ENCODE results near the gene MS4A10. TPM values are rescaled to one million over a fixed set of nuclear protein-coding genes. Genes with fewer than 3 reads are reported as not detected.
"Not testable (repeated sequence)": the region's sequence is repeated elsewhere in the genome, so short reads cannot be mapped to it uniquely, and the experiment has no call there.

The MS4A10 gene
- total RNA-seq, 2 experiments from 2014 or later, result not detected

DNA sequence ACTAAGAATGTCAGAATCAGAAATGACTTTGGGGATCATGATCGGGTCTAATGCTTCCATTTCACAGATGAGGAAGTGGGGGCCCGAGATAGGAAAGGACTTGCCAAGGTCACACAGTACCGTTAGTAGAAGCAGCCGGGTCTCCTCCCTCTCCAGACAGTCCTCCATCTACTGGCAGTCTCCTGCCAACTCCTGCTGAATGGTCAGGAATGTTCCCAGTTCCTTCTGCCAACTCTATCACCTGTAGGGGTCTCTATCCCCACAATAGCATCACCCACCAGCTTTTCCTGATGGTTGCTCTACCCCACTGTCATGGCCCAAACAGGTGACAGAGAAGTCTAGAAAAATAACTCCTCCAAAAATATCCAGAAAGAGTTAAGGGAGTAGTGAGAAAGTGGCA lies 32.9 kb downstream of the MS4A10 start:
- no peak overlapping the region for H3K4me3 Mint-ChIP-seq

DNA sequence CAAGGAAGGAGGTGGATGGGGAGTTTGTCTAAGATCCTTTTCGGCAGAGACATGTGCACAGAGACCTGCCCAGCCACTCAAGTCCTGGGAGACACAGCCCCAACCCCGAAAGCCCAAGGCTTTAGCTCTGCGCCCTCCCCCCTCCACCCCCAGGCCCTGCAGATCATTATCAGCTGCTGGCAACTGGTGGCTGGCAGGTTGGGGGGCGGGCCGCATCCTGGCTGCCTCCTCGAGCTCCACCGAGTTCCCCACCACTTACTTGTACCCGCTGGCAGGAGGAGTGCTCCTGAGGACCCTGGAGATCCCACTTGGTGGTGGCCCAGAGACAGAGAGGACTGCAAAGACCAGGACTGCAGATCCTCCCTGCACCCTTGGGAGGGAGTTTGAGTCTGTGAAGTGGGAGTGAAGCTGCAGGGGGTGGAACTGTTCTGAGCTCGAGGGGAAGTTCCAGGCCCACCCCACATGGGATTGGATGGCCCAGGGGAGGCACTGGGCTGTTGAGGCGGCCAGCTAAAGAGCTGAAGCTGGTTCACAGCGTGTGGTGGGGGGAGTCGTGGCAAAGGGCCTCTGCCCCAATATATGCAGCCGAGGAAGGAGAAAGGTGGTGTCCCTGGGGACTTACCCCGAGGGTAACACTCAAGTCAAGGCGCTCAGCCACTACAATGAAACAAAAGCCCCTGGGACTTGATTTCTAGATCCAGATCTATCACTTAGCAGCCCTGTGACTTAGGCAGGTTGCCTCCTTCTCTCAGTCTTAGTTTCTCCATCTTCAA lies 36.9 kb downstream of the MS4A10 start:
- Mint-ChIP-seq H3K36me3 (ENCODE audit: low read depth) (no peaks in the 10 kb centered on the region), H3K4me1 (ENCODE audit: low read depth) (no peaks in the 10 kb centered on the region), H3K9me3 (peaks cover 4% of the 10 kb centered on the region), H3K27ac (no peak overlapping the region), H3K4me3 (no peak overlapping the region), H3K27me3 (ENCODE audit: low read depth) (no peaks in the 10 kb centered on the region)
- DNase-seq, result no peak
- intact Hi-C loops (cut with micrococcal nuclease), result no loop called here
- CTCF ChIA-PET, result interaction anchor here (1.2 to 4.8 kb wide), 4 partner anchors 9 to 365 kb away, joined by 3 to 29 read pairs (median 6); no protein-coding TSS in a partner anchor

More for the DNA sequence above, 32.9 kb downstream of the MS4A10 start:
- CTCF ChIA-PET, result no interaction called here
- no peaks in the 10 kb centered on the region for H3K36me3 Mint-ChIP-seq (ENCODE audit: low read depth)
- no peak overlapping the region for H3K27ac Mint-ChIP-seq
- peaks cover 8% of the 10 kb centered on the region for H3K9me3 Mint-ChIP-seq
- H3K27me3 Mint-ChIP-seq (ENCODE audit: low read depth), result no peaks in the 10 kb centered on the region
- intact Hi-C loops (cut with micrococcal nuclease), result no loop called here
- no peak for DNase-seq
- H3K4me1 Mint-ChIP-seq (ENCODE audit: low read depth), result no peaks in the 10 kb centered on the region

DNA sequence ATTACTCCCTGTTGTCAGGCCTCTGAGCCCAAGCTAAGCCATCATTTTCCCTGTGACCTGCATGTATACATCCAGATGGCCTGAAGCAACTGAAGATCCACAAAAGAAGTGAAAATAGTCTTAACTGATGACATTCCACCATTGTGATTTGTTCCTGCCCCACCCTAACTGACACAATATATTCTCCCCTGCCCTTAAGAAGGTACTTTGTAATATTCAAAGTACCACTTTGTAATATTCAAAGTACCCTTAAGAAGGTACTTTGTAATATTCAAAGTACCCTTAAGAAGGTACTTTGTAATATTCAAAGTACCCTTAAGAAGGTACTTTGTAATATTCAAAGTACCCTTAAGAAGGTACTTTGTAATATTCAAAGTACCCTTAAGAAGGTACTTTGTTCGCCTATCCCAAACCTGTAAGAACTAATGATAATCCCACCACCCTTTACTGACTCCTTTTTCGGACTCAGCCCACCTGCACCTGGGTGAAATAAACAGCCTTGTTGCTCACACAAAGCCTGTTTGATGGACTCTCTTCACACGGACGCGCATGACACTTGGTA lies 38.7 kb downstream of the MS4A10 start:
- H3K9me3 Mint-ChIP-seq; H3K27ac Mint-ChIP-seq; intact Hi-C loops (cut with micrococcal nuclease); H3K36me3 Mint-ChIP-seq (ENCODE audit: low read depth); DNase-seq; H3K4me3 Mint-ChIP-seq; H3K4me1 Mint-ChIP-seq (ENCODE audit: low read depth); H3K27me3 Mint-ChIP-seq (ENCODE audit: low read depth): not testable (repeated sequence)
- CTCF ChIA-PET, result interaction anchor here (1.2 to 1.4 kb wide), 2 partner anchors 76 to 364 kb away, joined by 3 read pairs; no protein-coding TSS in a partner anchor

DNA sequence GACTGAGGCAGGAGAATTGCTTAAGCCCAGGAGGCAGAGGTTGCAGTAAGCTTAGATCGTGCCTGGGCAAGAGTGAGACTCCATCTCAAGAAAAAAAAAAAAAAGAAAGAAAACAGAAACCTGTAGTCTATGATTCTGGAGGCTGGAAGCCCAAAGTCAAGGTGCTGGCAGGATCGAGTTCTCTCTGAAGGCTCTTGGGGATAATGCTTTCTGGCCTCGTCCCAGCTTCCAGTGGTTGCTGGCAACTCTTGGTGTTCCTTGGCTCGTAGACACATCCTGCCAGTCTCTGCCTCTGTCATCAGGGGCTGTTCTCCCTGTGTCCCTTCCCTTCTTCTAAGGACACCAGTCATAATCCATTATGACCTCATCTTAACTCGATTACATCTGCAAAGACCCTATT lies 40.0 kb downstream of the MS4A10 start:
- DNase-seq, result no peak
- H3K36me3 Mint-ChIP-seq (ENCODE audit: low read depth), result no peaks in the 10 kb centered on the region
- CTCF ChIA-PET, result interaction anchor here (0.7 to 1.4 kb wide), 3 partner anchors 75 to 659 kb away, joined by 3 to 6 read pairs (median 3); no protein-coding TSS in a partner anchor
- intact Hi-C loops (cut with micrococcal nuclease), result no loop called here
- no peak overlapping the region for H3K4me3 Mint-ChIP-seq
- no peaks in the 10 kb centered on the region for H3K9me3 Mint-ChIP-seq
- H3K27ac Mint-ChIP-seq, result no peak overlapping the region
- no peaks in the 10 kb centered on the region for H3K27me3 Mint-ChIP-seq (ENCODE audit: low read depth)
- H3K4me1 Mint-ChIP-seq (ENCODE audit: low read depth), result no peaks in the 10 kb centered on the region

DNA sequence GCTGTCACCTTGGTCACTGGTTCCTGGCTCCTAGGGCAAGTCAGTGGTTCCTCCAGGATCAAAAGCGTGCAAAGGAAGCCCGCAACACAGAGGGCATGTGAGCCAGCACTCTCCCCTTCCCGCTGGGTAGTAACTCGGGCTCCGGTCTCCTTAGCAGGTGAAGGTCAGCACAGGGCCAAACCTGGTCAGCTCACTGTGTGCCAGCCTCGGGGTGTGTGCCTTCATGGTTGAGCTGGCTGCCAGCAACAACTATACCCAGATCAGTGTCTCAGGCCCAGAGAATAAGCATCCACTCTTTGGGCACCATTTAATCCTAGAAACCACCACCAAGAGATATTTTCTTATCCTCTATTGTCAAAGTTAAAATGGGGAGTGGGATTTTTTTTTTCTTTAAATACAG lies 40.7 kb downstream of the MS4A10 start:
- intact Hi-C loops (cut with micrococcal nuclease), result no loop called here
- Mint-ChIP-seq H3K4me1 (ENCODE audit: low read depth) (no peaks in the 10 kb centered on the region), H3K27me3 (ENCODE audit: low read depth) (no peaks in the 10 kb centered on the region), H3K36me3 (ENCODE audit: low read depth) (no peaks in the 10 kb centered on the region), H3K4me3 (no peak overlapping the region), H3K27ac (no peak overlapping the region), H3K9me3 (no peaks in the 10 kb centered on the region)
- DNase-seq, result no peak
- CTCF ChIA-PET, result interaction anchor here (0.7 kb wide), 2 partner anchors 566 to 658 kb away, joined by 3 to 6 read pairs; no protein-coding TSS in a partner anchor

DNA sequence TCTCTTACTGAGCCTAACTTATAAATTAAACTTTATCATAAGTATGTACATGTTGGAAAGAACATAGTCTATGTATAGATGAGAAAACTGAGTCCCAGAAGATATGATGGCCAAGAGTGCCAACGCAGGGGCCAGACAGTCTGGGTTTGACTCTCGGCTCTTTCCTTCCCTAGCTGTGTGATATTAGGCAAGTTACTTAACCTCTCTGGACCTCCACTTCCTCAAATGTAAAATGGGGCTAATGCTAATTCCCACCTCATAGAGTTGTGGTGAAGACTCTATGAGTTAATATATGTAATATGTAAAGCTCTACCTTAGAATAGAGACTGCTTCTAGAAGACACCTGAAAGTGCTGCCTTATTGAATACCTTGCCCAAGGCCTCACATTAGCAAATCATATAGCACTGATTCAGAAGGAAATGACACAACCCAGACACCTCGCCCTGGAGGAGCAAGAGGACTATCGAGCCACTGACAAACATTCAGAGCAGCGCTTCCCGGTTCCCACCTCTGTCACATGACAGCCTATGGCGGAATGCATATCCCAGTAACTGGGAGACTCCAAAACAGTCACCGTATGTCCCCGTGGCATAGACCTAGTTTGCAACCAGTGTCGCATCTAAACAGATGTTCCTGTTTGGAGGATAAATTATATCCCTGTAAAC lies 45.5 kb downstream of the MS4A10 start:
- Mint-ChIP-seq H3K27ac (no peak overlapping the region), H3K36me3 (ENCODE audit: low read depth) (no peaks in the 10 kb centered on the region)

DNA sequence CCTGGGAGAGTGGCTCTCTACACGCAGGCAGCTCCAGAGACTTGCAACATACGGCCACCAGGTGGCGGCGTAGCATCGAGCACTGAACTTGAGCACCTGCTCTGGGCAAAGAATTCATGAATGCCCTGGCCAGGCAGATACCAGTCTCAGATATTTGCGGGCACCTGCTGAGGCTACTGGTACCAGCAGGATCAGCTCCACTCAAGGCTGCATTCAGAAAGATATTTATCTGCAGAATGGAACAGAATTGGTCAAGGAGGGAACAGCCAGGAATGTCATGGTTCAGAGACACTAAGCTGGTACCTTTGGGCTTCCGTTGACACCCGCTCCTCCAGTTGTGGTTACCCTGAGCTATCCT lies 46.0 kb downstream of the MS4A10 start:
- Mint-ChIP-seq H3K27ac (no peak overlapping the region), H3K4me3 (no peak overlapping the region), H3K9me3 (no peaks in the 10 kb centered on the region), H3K36me3 (ENCODE audit: low read depth) (no peaks in the 10 kb centered on the region), H3K27me3 (ENCODE audit: low read depth) (no peaks in the 10 kb centered on the region), H3K4me1 (ENCODE audit: low read depth) (no peaks in the 10 kb centered on the region)
- intact Hi-C loops (cut with micrococcal nuclease), result loop anchor here (1.0 to 5.0 kb wide), 7 partner anchors 54 to 554 kb away; no protein-coding TSS in a partner anchor
- DNase-seq, result peak; percentile 90
- CTCF ChIA-PET, result interaction anchor here (0.6 to 7.5 kb wide), 49 partner anchors 9 to 563 kb away, joined by 3 to 72 read pairs (median 5); partner anchors contain the start of genes CCDC86, PTGDR2 and VWCE

More for the DNA sequence above, 45.5 kb downstream of the MS4A10 start:
- Mint-ChIP-seq H3K9me3 (no peaks in the 10 kb centered on the region), H3K4me3 (no peak overlapping the region), H3K27me3 (ENCODE audit: low read depth) (no peaks in the 10 kb centered on the region), H3K4me1 (ENCODE audit: low read depth) (no peaks in the 10 kb centered on the region)
- DNase-seq, result no peak
- CTCF ChIA-PET, result interaction anchor here (0.7 to 7.5 kb wide), 40 partner anchors 10 to 564 kb away, joined by 3 to 72 read pairs (median 6); partner anchors contain the start of genes CCDC86, PTGDR2 and VWCE
- intact Hi-C loops (cut with micrococcal nuclease), result loop anchor here (1.0 to 5.0 kb wide), 7 partner anchors 53 to 555 kb away; no protein-coding TSS in a partner anchor

DNA sequence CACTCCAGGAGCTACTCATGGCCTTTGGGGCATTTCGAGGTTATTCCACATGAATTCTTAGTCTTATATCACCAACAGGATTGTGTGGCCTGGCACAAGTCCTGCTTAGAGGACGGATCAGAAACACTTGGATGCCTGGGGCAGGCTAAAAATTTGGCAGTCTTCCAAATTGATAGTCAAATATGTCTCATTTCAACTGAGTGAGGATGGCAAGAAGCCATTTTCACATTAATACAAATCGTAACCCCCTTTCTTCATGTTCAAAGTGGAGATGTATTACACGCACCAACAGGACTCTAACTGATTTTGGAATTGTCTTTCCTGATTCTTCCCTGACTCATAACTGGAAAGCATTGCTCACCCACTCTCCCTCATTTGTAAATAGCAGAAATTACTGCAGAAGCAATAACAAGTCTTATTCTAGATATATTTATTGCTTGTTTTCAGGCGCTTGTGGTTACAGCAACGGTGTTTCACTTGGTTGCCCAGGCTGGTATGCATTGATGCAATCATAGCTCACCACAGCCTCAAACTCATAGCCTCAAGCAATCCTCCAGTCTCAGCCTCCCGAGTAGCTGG lies 46.5 kb downstream of the MS4A10 start:
- no peaks in the 10 kb centered on the region for H3K4me1 Mint-ChIP-seq (ENCODE audit: low read depth)
- DNase-seq, result no peak
- H3K4me3 Mint-ChIP-seq, result no peak overlapping the region
- no peaks in the 10 kb centered on the region for H3K9me3 Mint-ChIP-seq
- no peak overlapping the region for H3K27ac Mint-ChIP-seq
- intact Hi-C loops (cut with micrococcal nuclease), result loop anchor here (1.0 to 5.0 kb wide), 7 partner anchors 54 to 554 kb away; no protein-coding TSS in a partner anchor
- no peaks in the 10 kb centered on the region for H3K36me3 Mint-ChIP-seq (ENCODE audit: low read depth)
- CTCF ChIA-PET, result interaction anchor here (0.6 to 7.5 kb wide), 49 partner anchors 9 to 563 kb away, joined by 3 to 72 read pairs (median 5); partner anchors contain the start of genes CCDC86, PTGDR2 and VWCE
- H3K27me3 Mint-ChIP-seq (ENCODE audit: low read depth), result no peaks in the 10 kb centered on the region

DNA sequence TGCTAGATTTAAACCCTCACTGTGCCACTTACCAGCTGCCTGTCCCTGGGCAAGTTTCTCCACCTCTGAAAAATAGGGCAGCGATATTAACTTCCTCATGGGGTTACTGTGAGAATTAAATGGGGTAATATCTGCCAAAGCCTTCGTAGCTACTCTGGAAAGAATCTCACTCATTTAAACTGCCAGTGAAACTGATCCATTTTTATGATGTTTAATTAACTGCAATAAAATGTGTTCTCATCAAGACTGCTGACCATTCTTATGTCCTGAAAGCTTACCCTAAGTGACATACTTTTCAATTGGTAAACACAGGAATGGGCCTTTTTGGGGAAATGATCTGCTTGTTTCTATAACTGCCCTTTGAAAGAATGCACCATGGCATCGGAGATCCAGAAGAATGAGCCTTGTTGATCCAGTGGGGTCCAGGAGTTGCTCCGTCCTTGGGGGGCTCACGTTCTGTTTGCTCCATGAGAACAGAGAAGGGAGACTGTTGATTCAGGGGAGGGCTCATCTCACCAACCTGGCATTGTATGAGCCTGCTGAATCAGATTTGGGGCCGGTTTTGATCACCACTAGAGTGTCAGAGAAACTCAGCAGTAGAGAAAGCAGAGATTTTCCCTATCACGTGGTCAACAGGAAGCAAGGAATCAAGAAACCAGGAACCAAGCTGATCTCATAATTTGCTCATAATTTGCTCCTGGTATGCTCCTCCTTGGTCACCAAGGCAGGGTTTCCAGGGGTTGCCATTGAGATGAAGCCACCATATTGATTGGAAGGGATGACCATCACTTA lies 49.8 kb downstream of the MS4A10 start:
- Mint-ChIP-seq H3K27me3 (ENCODE audit: low read depth) (no peaks in the 10 kb centered on the region), H3K36me3 (ENCODE audit: low read depth) (no peaks in the 10 kb centered on the region), H3K27ac (no peak overlapping the region), H3K4me3 (no peak overlapping the region), H3K4me1 (ENCODE audit: low read depth) (no peaks in the 10 kb centered on the region), H3K9me3 (no peaks in the 10 kb centered on the region)
- no peak for DNase-seq
- intact Hi-C loops (cut with micrococcal nuclease), result loop anchor here (5.0 kb wide), 2 partner anchors 58 to 187 kb away; no protein-coding TSS in a partner anchor
- CTCF ChIA-PET, result interaction anchor here (0.6 to 7.5 kb wide), 5 partner anchors 53 to 551 kb away, joined by 3 to 72 read pairs (median 4); no protein-coding TSS in a partner anchor

DNA sequence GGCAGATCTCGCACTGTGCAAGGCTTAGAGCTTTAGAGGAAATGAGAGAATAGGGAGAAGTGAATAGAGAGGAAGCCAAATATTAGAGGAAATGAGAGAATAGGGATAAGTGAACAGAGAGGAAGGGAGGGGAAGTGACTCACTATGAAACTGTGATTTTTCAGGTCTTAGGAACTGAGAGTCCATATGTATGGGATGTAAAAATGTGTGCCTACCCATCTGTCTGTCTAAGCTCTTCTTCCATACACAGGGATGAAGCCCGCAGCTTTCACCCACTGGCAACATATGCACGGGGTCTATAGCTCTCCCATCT lies 50.4 kb downstream of the MS4A10 start:
- H3K36me3 Mint-ChIP-seq (ENCODE audit: low read depth), result no peaks in the 10 kb centered on the region
- no peak overlapping the region for H3K4me3 Mint-ChIP-seq
- no peak overlapping the region for H3K27ac Mint-ChIP-seq
- no peak for DNase-seq
- intact Hi-C loops (cut with micrococcal nuclease), result no loop called here
- no peaks in the 10 kb centered on the region for H3K9me3 Mint-ChIP-seq
- H3K4me1 Mint-ChIP-seq (ENCODE audit: low read depth), result no peaks in the 10 kb centered on the region
- CTCF ChIA-PET, result interaction anchor here (0.6 to 7.5 kb wide), 5 partner anchors 52 to 351 kb away, joined by 3 to 72 read pairs (median 4); no protein-coding TSS in a partner anchor
- no peaks in the 10 kb centered on the region for H3K27me3 Mint-ChIP-seq (ENCODE audit: low read depth)

DNA sequence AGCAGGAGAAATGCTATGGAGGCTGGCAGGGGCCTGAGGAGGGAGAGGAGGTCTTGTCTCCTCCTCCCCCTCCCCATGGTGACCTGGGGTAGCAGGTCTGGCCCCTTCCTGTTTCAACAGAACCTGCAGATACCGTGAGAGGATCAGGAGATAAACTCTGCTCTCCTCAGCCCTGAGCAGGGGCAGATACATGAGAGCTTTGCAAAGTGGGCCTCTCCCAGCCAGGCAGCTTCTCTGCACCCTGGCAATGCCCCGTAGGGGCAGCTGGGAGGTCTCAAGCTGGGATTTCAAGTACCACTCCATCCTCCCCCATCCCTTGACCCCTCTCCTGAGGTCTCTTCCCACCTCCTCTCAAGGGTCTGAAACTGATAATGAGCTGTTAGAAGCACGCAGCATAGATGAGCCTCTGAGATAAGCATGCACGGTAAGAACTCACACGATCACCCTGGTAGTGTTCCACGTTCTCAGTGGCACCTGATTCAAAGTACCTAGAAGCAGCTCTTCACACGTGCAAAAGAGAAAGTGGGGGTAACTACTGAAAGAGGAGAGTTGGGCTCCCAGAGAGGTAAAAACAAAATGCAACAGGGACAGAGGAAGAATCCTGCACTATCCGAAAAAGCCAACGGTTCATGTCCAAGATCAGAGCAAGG lies 51.9 kb downstream of the MS4A10 start:
- Mint-ChIP-seq H3K27ac (no peak overlapping the region), H3K4me1 (ENCODE audit: low read depth) (peaks cover 8% of the 10 kb centered on the region), H3K4me3 (no peak overlapping the region), H3K9me3 (no peaks in the 10 kb centered on the region), H3K36me3 (ENCODE audit: low read depth) (no peaks in the 10 kb centered on the region), H3K27me3 (ENCODE audit: low read depth) (no peaks in the 10 kb centered on the region)
- intact Hi-C loops (cut with micrococcal nuclease), result no loop called here
- CTCF ChIA-PET, result interaction anchor here (0.6 to 2.2 kb wide), 5 partner anchors 23 to 499 kb away, joined by 3 to 8 read pairs (median 3); no protein-coding TSS in a partner anchor
- DNase-seq, result no peak

Data from activated naive CD4-positive, alpha-beta T cell treated with anti-CD3 and anti-CD28 coated beads for 36 hours (primary cell).